Pulmonary artery endothelial cell (primary cell): ENCODE results near the gene MRM1. TPM values are rescaled to one million over a fixed set of nuclear protein-coding genes. Genes with fewer than 3 reads are reported as not detected.

Experiments
- DNase-seq: peaks from one replicate; pipeline ENCODE4 v3.0.0-alpha.2; 2011; ENCODE audit warnings: low read depth, low spot score
- total RNA-seq: library from RNA; depleted of rRNA; stranded (reverse); fragments of >200 nt; gene quantifications from 2 replicates; pipeline ENCODE4 v1.2.3, GENCODE V29; 2014

MRM1 gene
- total RNA-seq: 3.6 and 7.3 TPM in 2 replicates

DNA sequence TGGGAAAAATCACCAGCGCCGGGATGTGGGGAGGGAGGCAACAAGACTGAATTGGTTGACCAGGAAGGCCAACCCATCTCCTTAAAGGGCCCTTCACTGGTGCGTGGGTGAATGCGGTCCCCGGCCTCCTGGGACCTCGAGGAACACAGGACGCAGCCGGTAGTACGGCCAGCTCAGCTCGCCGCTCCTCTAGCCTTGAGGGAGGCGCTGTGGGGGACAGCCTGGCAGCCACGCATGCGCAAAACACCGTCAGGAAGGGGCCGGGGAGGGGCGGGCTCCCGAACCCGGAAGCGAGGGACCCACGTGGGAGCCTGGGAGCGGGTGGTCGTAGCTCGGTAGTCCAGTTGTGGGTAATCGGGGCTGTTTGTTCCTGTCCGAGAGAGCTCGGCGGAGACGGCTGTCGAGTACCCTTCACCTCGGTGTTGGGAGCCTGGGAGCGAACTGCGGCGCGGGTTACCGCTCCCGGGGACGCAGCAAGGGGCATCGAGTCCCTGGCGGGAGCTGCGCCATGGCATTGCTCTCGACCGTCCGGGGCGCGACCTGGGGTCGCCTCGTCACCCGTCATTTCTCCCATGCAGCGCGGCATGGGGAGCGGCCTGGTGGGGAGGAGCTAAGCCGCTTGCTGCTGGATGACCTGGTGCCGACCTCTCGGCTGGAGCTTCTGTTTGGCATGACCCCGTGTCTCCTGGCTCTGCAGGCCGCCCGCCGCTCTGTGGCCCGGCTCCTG, at the start of gene MRM1:
Gene MRM1, plus strand, starts transcription at position 281 of the 727 bp plus-strand sequence. Its CDS starts 228 bp downstream, at position 509.
- peak; percentile 64 for DNase-seq

GRCh38 chr17:36553459-36553858, 47.9 kb upstream of the MRM1 start:
- no peak for DNase-seq

GRCh38 chr17:36566081-36566480, 35.3 kb upstream of the MRM1 start:
- no peak for DNase-seq

GRCh38 chr17:36575028-36575427, 26.4 kb upstream of the MRM1 start:
- no peak for DNase-seq

DNA sequence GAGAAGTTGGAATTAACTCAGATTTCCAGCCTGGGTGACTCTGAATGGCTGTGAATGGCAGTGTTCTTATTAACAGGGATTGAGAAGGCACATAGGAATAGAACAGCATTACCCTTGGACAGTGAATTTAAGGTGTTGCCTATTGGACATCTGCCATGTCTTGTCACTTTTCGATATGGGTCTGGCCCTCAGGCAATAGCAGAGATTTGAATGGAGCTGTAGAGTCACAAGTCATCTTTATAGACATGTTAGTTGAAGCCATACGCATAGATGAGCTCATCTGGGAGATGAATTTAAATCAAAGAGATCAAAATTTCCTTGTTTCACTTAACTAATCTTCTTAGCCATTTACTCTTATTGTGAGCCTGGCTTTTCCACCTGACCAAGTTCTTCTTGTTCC, 24.6 kb upstream of the MRM1 start:
- no peak for DNase-seq

DNA sequence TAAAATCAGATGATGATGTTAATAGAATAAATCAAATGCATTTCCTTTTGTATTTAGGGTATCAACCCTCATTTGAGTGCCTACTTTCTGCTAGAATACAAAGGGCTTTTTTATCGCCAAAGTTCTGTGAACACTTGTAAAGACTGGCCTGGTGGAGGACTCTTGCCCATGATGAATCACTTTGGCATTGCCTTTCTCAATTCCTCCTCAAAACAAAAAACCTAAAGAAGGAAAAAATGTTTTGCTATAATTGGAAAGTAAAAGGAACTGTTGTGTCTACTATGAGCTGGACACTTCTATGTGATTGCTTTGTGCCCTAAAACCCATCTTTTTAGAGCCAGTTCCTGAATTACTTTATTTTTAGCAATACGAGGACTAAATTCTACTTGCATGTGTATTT, 22.7 kb upstream of the MRM1 start:
- no peak for DNase-seq

- no peak for DNase-seq
Observed at GRCh38 chr17:36583787-36584186, 17.6 kb upstream of the MRM1 start.

DNA sequence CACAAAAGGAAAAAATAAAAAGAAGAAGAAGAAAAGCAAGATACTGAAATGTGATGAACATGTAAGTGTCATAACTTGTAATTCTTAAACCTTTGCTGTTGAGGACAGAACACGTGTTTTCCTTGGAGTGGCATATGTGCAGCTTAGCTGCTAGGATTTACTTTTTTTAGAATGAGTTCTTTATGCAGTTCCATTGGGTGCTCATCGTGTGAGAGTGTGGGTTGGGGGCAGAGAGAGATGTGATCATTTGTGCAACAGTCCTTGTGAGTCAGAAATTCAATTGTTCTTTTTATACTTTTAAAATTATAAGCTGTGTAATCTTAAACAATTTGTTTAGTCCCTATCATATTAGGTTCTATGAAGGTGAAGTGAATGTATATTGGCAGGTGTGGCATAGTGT, 15.2 kb upstream of the MRM1 start:
- no peak for DNase-seq

GRCh38 chr17:36590082-36590481, 11.3 kb upstream of the MRM1 start:
- no peak for DNase-seq

- no peak for DNase-seq
Observed at GRCh38 chr17:36591434-36592315, 9.7 kb upstream of the MRM1 start, which contains the start of gene DHRS11. TSS of gene DHRS11 (plus strand) at chr17:36591879. CDS start at chr17:36592010, 131 bp downstream.

GRCh38 chr17:36592316-36592715, 9.1 kb upstream of the MRM1 start:
- DNase-seq: no peak

DNA sequence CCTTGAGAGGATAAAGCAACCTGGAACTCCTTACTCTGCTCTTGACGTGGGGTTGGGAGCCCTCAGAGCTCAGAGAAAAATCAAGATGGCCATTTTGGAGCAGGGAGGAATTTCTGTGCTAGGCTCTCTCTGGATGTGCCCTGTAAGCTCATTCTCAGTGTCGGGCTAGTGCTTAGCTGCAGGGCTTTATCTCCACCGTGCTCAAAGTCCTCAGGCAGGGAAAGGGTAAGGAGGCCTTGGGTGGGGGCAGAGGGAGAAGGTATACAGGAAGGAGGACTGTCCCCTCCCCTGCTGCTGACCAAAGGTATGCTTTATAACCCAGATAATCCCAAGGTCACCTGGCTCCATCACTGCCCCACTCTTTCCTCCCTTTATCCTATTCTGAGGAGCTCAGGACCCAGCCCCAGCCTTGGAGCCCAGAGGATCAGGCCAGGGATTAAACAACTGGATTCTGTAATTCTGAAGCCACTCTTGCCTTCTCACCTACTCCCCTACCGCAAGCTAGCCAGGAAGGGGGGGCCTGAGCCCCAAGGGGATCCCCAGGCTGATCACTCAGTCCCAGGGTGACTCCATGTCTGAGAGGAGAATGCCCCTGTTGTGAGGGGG, 8.6 kb upstream of the MRM1 start:
- DNase-seq: no peak

DNA sequence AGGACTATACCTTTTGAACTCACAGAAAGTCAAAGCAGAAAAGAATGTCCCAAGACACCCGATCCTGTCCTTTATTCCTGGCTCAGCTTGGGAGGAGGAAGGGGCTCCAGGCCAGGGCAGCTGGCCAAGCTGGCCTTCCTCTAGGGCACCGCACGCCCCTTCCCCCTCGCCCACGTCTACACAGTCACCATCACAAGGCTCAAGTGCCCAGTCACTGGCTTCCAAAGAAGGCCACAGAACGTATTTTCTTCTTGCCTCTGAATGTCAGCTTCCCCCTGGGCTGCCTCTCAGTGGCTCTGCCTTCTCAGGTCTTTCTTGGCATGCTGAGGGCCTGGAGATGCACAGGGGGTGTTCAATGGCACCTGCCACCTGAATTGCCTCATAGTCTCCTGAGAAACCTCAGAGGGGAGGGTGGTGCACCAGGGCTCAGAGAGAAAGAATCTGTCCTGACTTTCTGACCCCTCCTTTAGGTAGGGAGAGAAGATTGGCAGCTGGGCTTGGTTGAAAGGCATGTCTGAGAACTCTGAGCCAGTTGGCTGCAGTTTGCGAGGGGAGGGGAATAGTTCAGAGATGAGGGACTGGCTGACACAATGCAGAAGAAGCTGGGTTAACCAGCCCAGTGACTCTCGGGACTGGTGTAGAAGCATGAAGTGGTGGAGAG, 7.6 kb upstream of the MRM1 start:
- DNase-seq: no peak

- DNase-seq: no peak
Observed at GRCh38 chr17:36594626-36595401, 6.6 kb upstream of the MRM1 start.

DNA sequence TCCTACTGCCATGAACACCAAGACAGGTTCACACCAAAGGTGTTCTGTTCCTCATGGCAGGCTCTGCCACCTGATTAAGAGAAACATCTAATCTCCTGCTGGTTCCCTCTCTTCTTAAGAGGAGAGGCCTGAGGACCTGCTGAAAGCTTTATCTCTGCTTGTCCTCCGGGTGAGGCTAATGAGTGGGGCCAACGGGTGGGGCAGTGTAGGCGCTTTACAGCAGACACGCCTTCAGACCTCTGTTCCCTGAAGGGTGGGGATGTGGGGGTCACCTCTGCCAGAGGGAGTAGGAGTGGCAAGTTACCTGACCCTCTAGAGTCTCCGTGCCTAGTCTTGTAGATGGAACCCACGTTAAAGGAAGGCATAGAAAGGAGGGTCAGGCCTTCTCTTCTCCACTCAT, 4.2 kb upstream of the MRM1 start:
- DNase-seq: no peak

GRCh38 chr17:36597866-36598777, 3.3 kb upstream of the MRM1 start:
- DNase-seq: no peak

DNA sequence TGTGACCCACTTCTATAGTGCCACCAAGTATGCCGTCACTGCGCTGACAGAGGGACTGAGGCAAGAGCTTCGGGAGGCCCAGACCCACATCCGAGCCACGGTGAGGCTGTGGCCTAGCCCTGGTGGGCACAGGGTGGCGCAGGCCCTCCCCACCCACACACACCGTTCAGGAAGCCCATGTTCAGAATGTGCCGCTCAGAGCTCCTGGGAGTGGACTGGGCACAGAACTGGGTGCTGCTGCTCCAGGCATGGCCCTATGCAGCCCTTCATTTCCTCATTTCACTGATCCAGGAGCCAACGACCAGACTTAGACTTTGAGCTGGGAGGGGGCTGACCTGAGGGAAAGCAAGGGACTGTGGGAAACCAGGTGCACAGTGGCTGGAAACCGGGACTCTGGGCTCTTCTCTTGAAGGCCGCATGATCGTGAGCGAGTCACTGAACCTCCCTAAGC, 2.4 kb upstream of the MRM1 start:
- no peak for DNase-seq

GRCh38 chr17:36599546-36600250, 1.7 kb upstream of the MRM1 start:
- no peak for DNase-seq

DNA sequence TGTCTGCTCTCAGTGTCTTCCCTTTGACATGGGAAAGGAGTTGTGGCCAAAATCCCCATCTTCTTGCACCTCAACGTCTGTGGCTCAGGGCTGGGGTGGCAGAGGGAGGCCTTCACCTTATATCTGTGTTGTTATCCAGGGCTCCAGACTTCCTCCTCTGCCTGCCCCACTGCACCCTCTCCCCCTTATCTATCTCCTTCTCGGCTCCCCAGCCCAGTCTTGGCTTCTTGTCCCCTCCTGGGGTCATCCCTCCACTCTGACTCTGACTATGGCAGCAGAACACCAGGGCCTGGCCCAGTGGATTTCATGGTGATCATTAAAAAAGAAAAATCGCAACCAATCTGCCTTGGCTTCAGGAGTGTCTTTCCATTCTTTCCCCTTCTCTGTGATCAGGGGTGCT, 918 bp upstream of the MRM1 start:
- DNase-seq: no peak
